ENCODE data around the gene CDKAL1.
"Not testable (repeated sequence)": the region's sequence is repeated elsewhere in the genome, so short reads cannot be mapped to it uniquely, and the experiment has no call there.

Gene CDKAL1

DNA sequence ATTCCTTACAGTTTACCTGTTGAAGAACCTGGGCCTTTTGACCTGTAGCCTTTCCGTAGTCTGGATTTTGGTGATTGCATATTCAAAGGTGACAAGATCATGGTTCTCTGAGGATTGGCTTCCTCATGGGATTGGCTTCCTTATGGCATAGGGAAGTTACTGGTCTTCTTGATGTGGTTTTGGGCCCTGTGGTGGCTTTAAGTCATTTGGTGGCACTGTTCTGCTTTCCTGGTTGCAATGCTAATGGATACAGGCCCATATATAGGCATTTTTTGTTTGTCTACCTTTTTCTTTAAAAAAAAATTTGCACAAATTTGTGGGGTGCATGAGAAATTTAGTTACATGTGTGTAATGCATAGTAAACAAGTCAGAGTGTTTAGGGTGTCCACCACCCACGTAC lies 185.7 kb downstream of the CDKAL1 start:
- Histone ChIP-seq H3K27me3 (ENCODE audit: insufficient read depth, low read length) (no peaks in the 10 kb centered on the region), H3K9me3 (ENCODE audit: low read length) (peaks cover 4% of the 10 kb centered on the region), H3K4me3 (ENCODE audit: low read length) (no peak overlapping the region), H3K36me3 (ENCODE audit: insufficient read depth, low read length) (no peaks in the 10 kb centered on the region), H3K4me1 (ENCODE audit: insufficient read depth, low read length) (no peaks in the 10 kb centered on the region), H2AFZ (ENCODE audit: low read depth, low read length) (no peak overlapping the region)

DNA sequence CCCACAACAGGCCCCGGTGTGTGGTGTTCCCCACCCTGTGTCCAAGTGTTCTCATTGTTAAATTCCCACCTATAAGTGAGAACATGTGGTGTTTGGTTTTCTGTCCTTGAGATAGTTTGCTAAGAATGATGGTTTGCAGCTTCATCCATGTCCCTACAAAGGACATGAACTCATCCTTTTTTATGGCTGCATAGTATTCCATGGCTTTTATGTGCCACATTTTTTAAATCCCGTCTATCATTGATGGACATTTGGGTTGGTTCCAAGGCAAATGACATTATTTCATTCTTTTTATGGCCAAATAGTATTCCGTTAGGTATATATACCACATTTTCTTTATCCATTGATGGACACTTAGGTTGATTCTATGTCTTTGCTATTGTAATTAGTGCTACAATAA lies 186.9 kb downstream of the CDKAL1 start:
- H3K27me3 ChIP-seq (ENCODE audit: insufficient read depth, low read length); H2AFZ ChIP-seq (ENCODE audit: low read depth, low read length); H3K9me3 ChIP-seq (ENCODE audit: low read length); H3K36me3 ChIP-seq (ENCODE audit: insufficient read depth, low read length); H3K4me1 ChIP-seq (ENCODE audit: insufficient read depth, low read length); H3K4me3 ChIP-seq (ENCODE audit: low read length): not testable (repeated sequence)

GRCh38 chr6:20722455-20722854 lies 188.2 kb downstream of the CDKAL1 start:
- H2AFZ ChIP-seq (ENCODE audit: low read depth, low read length), result no peak overlapping the region
- no peak overlapping the region for H3K4me3 ChIP-seq (ENCODE audit: low read length)
- H3K27me3 ChIP-seq (ENCODE audit: insufficient read depth, low read length), result no peaks in the 10 kb centered on the region
- peaks cover 2% of the 10 kb centered on the region for H3K4me1 ChIP-seq (ENCODE audit: insufficient read depth, low read length)
- no peaks in the 10 kb centered on the region for H3K36me3 ChIP-seq (ENCODE audit: insufficient read depth, low read length)
- peaks cover 4% of the 10 kb centered on the region for H3K9me3 ChIP-seq (ENCODE audit: low read length)

DNA sequence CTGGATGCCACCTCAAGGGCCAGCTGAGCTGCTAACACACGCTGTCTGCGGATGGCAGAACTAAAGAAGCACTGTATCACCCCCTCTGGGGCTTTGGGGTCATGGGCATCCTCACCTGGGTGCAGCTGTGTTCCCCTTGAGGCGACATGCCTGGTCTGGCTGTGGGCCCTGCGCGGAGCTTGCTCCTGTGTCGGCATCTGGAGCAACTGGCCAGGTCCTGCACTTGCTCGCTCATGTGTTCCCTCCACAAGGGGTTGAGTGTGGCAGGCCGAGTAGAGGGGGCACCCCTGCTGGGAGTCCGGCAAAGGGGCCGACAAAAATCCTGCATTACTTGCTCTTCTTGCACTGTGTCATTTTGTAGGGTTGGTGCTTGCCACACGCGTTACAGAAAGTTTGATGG lies 189.0 kb downstream of the CDKAL1 start:
- no peak overlapping the region for H2AFZ ChIP-seq (ENCODE audit: low read depth, low read length)
- H3K4me3 ChIP-seq (ENCODE audit: low read length), result no peak overlapping the region
- H3K4me1 ChIP-seq (ENCODE audit: insufficient read depth, low read length), result peaks cover 2% of the 10 kb centered on the region
- peaks cover 4% of the 10 kb centered on the region for H3K9me3 ChIP-seq (ENCODE audit: low read length)
- no peaks in the 10 kb centered on the region for H3K27me3 ChIP-seq (ENCODE audit: insufficient read depth, low read length)
- no peaks in the 10 kb centered on the region for H3K36me3 ChIP-seq (ENCODE audit: insufficient read depth, low read length)

- Histone ChIP-seq H3K4me1 (ENCODE audit: insufficient read depth, low read length) (peaks cover 2% of the 10 kb centered on the region), H3K36me3 (ENCODE audit: insufficient read depth, low read length) (no peaks in the 10 kb centered on the region), H3K4me3 (ENCODE audit: low read length) (no peak overlapping the region), H3K9me3 (ENCODE audit: low read length) (peaks cover 4% of the 10 kb centered on the region), H3K27me3 (ENCODE audit: insufficient read depth, low read length) (no peaks in the 10 kb centered on the region), H2AFZ (ENCODE audit: low read depth, low read length) (no peak overlapping the region)
Measured at GRCh38 chr6:20724443-20725190, 190.4 kb downstream of the CDKAL1 start.

DNA sequence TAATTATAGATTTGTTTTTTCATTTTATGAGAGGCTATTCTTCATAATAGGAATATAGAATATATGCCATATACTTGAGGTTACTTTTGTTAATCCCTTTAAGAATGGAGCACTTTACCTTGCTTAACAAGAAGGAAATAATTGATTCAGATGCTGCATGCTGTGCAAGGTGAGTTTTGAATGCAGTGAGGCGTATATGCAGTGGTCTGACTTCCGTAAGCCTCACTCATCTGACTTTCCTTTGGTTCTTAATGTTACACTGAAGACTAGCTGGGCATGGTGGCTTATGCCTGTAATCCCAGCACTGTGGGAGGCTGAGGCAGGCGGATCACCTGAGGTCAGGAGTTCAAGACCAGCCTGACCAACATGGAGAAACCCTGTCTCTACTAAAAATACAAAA lies 191.0 kb downstream of the CDKAL1 start:
- not testable (repeated sequence) for H3K27me3 ChIP-seq (ENCODE audit: insufficient read depth, low read length); H3K9me3 ChIP-seq (ENCODE audit: low read length); H3K4me3 ChIP-seq (ENCODE audit: low read length); H2AFZ ChIP-seq (ENCODE audit: low read depth, low read length); H3K4me1 ChIP-seq (ENCODE audit: insufficient read depth, low read length); H3K36me3 ChIP-seq (ENCODE audit: insufficient read depth, low read length)

DNA sequence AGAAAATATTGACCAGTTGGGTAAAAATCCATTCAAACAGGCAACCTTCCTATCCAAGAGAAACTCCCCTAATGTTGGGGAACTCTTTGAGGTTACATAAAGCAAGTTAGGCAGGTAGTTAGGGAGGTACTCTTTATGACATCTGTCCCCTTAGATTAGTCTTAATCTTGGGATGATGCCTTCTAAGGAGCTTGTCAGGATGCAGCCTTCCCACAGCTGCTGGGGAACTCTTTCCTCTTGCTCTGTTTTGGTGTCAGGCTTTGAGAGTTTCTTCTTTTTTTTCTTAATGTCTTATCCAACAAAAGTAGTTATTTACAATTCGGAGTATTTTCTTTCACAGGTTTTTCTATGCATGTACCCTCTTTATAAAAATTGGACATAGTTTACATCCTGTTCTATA lies 194.8 kb downstream of the CDKAL1 start:
- no peak overlapping the region for H3K4me3 ChIP-seq (ENCODE audit: low read length)
- H3K9me3 ChIP-seq (ENCODE audit: low read length), result peaks cover 2% of the 10 kb centered on the region
- no peak overlapping the region for H2AFZ ChIP-seq (ENCODE audit: low read depth, low read length)
- H3K4me1 ChIP-seq (ENCODE audit: insufficient read depth, low read length), result peaks cover 5% of the 10 kb centered on the region
- H3K27me3 ChIP-seq (ENCODE audit: insufficient read depth, low read length), result no peaks in the 10 kb centered on the region
- H3K36me3 ChIP-seq (ENCODE audit: insufficient read depth, low read length), result no peaks in the 10 kb centered on the region

GRCh38 chr6:20732362-20732761 lies 198.1 kb downstream of the CDKAL1 start:
- H3K4me1 ChIP-seq (ENCODE audit: insufficient read depth, low read length); H2AFZ ChIP-seq (ENCODE audit: low read depth, low read length); H3K4me3 ChIP-seq (ENCODE audit: low read length); H3K9me3 ChIP-seq (ENCODE audit: low read length); H3K27me3 ChIP-seq (ENCODE audit: insufficient read depth, low read length); H3K36me3 ChIP-seq (ENCODE audit: insufficient read depth, low read length): not testable (repeated sequence)

- H3K27me3 ChIP-seq (ENCODE audit: insufficient read depth, low read length), result no peaks in the 10 kb centered on the region
- H3K4me3 ChIP-seq (ENCODE audit: low read length), result no peak overlapping the region
- H3K9me3 ChIP-seq (ENCODE audit: low read length), result peaks cover 2% of the 10 kb centered on the region
- H2AFZ ChIP-seq (ENCODE audit: low read depth, low read length), result no peak overlapping the region
- peaks cover 3% of the 10 kb centered on the region for H3K4me1 ChIP-seq (ENCODE audit: insufficient read depth, low read length)
- H3K36me3 ChIP-seq (ENCODE audit: insufficient read depth, low read length), result no peaks in the 10 kb centered on the region
Measured at GRCh38 chr6:20732896-20733295, 198.6 kb downstream of the CDKAL1 start.

- Histone ChIP-seq H3K4me1 (ENCODE audit: insufficient read depth, low read length) (peaks cover 2% of the 10 kb centered on the region), H2AFZ (ENCODE audit: low read depth, low read length) (no peak overlapping the region), H3K4me3 (ENCODE audit: low read length) (no peak overlapping the region), H3K27me3 (ENCODE audit: insufficient read depth, low read length) (no peaks in the 10 kb centered on the region), H3K9me3 (ENCODE audit: low read length) (peaks cover 6% of the 10 kb centered on the region), H3K36me3 (ENCODE audit: insufficient read depth, low read length) (no peaks in the 10 kb centered on the region)
Measured at GRCh38 chr6:20737912-20738311, 203.7 kb downstream of the CDKAL1 start.

DNA sequence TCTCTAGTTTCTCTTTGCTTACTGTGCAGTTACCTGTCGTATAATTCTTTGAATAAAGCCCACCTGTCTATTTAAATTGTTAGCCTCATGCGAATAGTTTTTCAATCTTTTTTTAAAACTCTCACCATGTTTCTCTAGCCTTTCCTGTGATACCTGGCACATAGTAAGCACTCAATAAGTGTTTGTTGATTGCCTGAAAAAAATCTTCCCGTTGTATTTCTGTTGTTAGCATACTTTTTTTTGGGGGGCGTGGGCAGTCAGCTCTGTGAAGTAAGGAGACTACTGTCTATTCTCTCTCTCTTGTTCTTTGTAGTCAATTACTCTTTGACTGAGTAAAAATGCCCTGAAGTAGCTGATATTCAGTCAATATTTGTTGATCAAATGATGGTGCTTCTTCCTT lies 205.8 kb downstream of the CDKAL1 start:
- Histone ChIP-seq H3K4me1 (ENCODE audit: insufficient read depth, low read length) (no peaks in the 10 kb centered on the region), H2AFZ (ENCODE audit: low read depth, low read length) (no peak overlapping the region), H3K27me3 (ENCODE audit: insufficient read depth, low read length) (no peaks in the 10 kb centered on the region), H3K9me3 (ENCODE audit: low read length) (peaks cover 5% of the 10 kb centered on the region), H3K4me3 (ENCODE audit: low read length) (no peak overlapping the region), H3K36me3 (ENCODE audit: insufficient read depth, low read length) (no peaks in the 10 kb centered on the region)

DNA sequence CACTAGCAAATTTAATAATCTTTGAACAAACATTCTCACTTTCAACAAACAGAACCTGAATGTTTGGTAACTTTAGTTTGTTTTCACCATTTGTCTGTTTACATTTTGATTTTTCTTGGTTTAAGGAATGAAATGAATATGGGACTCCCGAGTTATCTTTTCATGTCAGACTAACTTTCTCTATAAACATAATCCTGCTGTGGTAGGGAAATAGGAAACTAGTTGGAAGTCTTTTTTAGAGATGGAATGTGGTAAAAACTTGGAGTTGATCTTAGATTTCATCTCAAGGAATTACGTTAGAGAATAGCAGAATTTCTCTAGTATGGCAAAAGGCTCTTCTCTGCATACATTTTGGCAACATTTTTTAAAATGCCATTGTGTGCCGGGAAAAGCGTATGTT lies 206.5 kb downstream of the CDKAL1 start:
- H3K4me3 ChIP-seq (ENCODE audit: low read length), result no peak overlapping the region
- H3K9me3 ChIP-seq (ENCODE audit: low read length), result peaks cover 5% of the 10 kb centered on the region
- H3K4me1 ChIP-seq (ENCODE audit: insufficient read depth, low read length), result no peaks in the 10 kb centered on the region
- no peak overlapping the region for H2AFZ ChIP-seq (ENCODE audit: low read depth, low read length)
- no peaks in the 10 kb centered on the region for H3K36me3 ChIP-seq (ENCODE audit: insufficient read depth, low read length)
- no peaks in the 10 kb centered on the region for H3K27me3 ChIP-seq (ENCODE audit: insufficient read depth, low read length)

- no peak overlapping the region for H2AFZ ChIP-seq (ENCODE audit: low read depth, low read length)
- no peaks in the 10 kb centered on the region for H3K4me1 ChIP-seq (ENCODE audit: insufficient read depth, low read length)
- no peaks in the 10 kb centered on the region for H3K27me3 ChIP-seq (ENCODE audit: insufficient read depth, low read length)
- peaks cover 5% of the 10 kb centered on the region for H3K9me3 ChIP-seq (ENCODE audit: low read length)
- H3K4me3 ChIP-seq (ENCODE audit: low read length), result no peak overlapping the region
- H3K36me3 ChIP-seq (ENCODE audit: insufficient read depth, low read length), result no peaks in the 10 kb centered on the region
Measured at GRCh38 chr6:20741490-20741889, 207.2 kb downstream of the CDKAL1 start.

GRCh38 chr6:20744911-20745557 lies 210.8 kb downstream of the CDKAL1 start:
- H3K4me1 ChIP-seq (ENCODE audit: insufficient read depth, low read length), result no peaks in the 10 kb centered on the region
- no peak overlapping the region for H2AFZ ChIP-seq (ENCODE audit: low read depth, low read length)
- H3K27me3 ChIP-seq (ENCODE audit: insufficient read depth, low read length), result no peaks in the 10 kb centered on the region
- no peaks in the 10 kb centered on the region for H3K36me3 ChIP-seq (ENCODE audit: insufficient read depth, low read length)
- peaks cover 7% of the 10 kb centered on the region for H3K9me3 ChIP-seq (ENCODE audit: low read length)
- H3K4me3 ChIP-seq (ENCODE audit: low read length), result no peak overlapping the region

All from neuron (in vitro differentiated cells).